WTC11 (cell line): ENCODE results near the gene IGFL4. TPM values are rescaled to one million over a fixed set of nuclear protein-coding genes. Genes with fewer than 3 reads are reported as not detected.

Source experiments
- ATAC-seq: fragments of 200-7000 bp; cut with Tn5 transposase; 2 replicates; pipeline ENCODE4 v1.10.0; 2021; ENCODE audit warnings: mild to moderate bottlenecking, moderate library complexity
- CTCF ChIA-PET: fragments of 300-600 bp; sonication (Branson Sonifier 250); formaldehyde crosslinking; loops from one replicate; lab custom pipeline; 2021; ENCODE audit warnings: antibody characterized with exemption; lab: Charles Lee
- POLR2A ChIA-PET: fragments of 350-600 bp; sonication (Branson Sonifier 250); formaldehyde crosslinking; loops from one replicate; lab custom pipeline; 2021; ENCODE audit warnings: antibody characterized with exemption; lab: Charles Lee
- DNase-seq: peaks from one replicate; pipeline ENCODE4 v3.0.0; 2021; ENCODE audit warnings: low spot score
- H3K27ac Mint-ChIP-seq: 2 replicates; pipeline ENCODE4 v1.8.0; 2021; ENCODE audit warnings: mixed read lengths
- H3K27me3 Mint-ChIP-seq: 2 replicates; pipeline ENCODE4 v1.8.0; 2021; ENCODE audit warnings: low read depth, mild to moderate bottlenecking, moderate library complexity, mixed read lengths
- H3K36me3 Mint-ChIP-seq: 2 replicates; pipeline ENCODE4 v1.8.0; 2021; ENCODE audit warnings: mixed read lengths
- H3K4me1 Mint-ChIP-seq: 2 replicates; pipeline ENCODE4 v1.8.0; 2022; ENCODE audit warnings: mixed read lengths
- H3K4me3 Mint-ChIP-seq: 2 replicates; pipeline ENCODE4 v1.8.0; 2021; ENCODE audit warnings: mild to moderate bottlenecking, moderate library complexity, mixed read lengths
- H3K9me3 Mint-ChIP-seq: 2 replicates; pipeline ENCODE4 v1.8.0; 2021; ENCODE audit warnings: mixed read lengths
- CTCF ChIP-seq: fragments of 200-600 bp; IDR thresholded peaks from 2 replicates; pipeline ENCODE4 v1.8.0; 2022; ENCODE audit warnings: antibody characterized with exemption
- EMX1 ChIP-seq: fragments of 250-450 bp; sonication (Bioruptor Pico); IDR thresholded peaks from 2 replicates; pipeline ENCODE4 v1.8.0; 2021; ENCODE audit warnings: mild to moderate bottlenecking
- GTF2I ChIP-seq: fragments of 250-450 bp; sonication (Bioruptor Pico); conservative IDR thresholded peaks from 2 replicates; pipeline ENCODE4 v1.4.0; 2021; ENCODE audit warnings: mild to moderate bottlenecking
- NFATC4 ChIP-seq: fragments of 250-450 bp; sonication (Bioruptor Pico); IDR thresholded peaks from 2 replicates; pipeline ENCODE4 v1.9.0; 2021; ENCODE audit warnings: mild to moderate bottlenecking
- NFE2L1 ChIP-seq: sonication (generic); formaldehyde crosslinking; IDR thresholded peaks from 2 replicates; pipeline ENCODE4 v1.8.1; 2023; ENCODE audit warnings: missing genetic modification reagents
- NFYB ChIP-seq: sonication (generic); formaldehyde crosslinking; conservative IDR thresholded peaks from 2 replicates; pipeline ENCODE4 v1.8.0; 2022; ENCODE audit warnings: low read depth, missing genetic modification reagents
- NR1H2 ChIP-seq: sonication (generic); formaldehyde crosslinking; IDR thresholded peaks from 2 replicates; pipeline ENCODE4 v1.9.0; 2021; ENCODE audit warnings: mild to moderate bottlenecking, moderate library complexity, missing genetic modification reagents
- PRDM15 ChIP-seq: sonication (generic); formaldehyde crosslinking; IDR thresholded peaks from 2 replicates; pipeline ENCODE4 v1.8.0; 2022; ENCODE audit warnings: missing genetic modification reagents
- SMAD3 ChIP-seq: sonication (generic); formaldehyde crosslinking; IDR thresholded peaks from 2 replicates; pipeline ENCODE4 v1.8.0; 2022; ENCODE audit warnings: missing genetic modification reagents, mild to moderate bottlenecking, borderline replicate concordance
- SMAD4 ChIP-seq: sonication (generic); formaldehyde crosslinking; IDR thresholded peaks from 2 replicates; pipeline ENCODE4 v1.8.0; 2022; ENCODE audit warnings: mild to moderate bottlenecking, missing genetic modification reagents
- SP1 ChIP-seq: sonication (generic); formaldehyde crosslinking; conservative IDR thresholded peaks from 2 replicates; pipeline ENCODE4 v1.8.1; 2022; ENCODE audit warnings: missing genetic modification reagents
- ZBTB21 ChIP-seq: sonication (generic); formaldehyde crosslinking; IDR thresholded peaks from 2 replicates; pipeline ENCODE4 v1.8.1; 2023; ENCODE audit warnings: mild to moderate bottlenecking, missing genetic modification reagents, borderline replicate concordance
- ZNF423 ChIP-seq: fragments of 250-450 bp; sonication (Bioruptor Pico); IDR thresholded peaks from 2 replicates; pipeline ENCODE4 v2.1.2; 2022; ENCODE audit warnings: mild to moderate bottlenecking, moderate library complexity
- ZNF512 ChIP-seq: sonication (generic); formaldehyde crosslinking; IDR thresholded peaks from 2 replicates; pipeline ENCODE4 v1.8.1; 2022; ENCODE audit warnings: missing genetic modification reagents, borderline replicate concordance
- ZNF671 ChIP-seq: fragments of 250-450 bp; sonication (Bioruptor Pico); IDR thresholded peaks from 2 replicates; pipeline ENCODE4 v1.8.0; 2021; ENCODE audit warnings: mild to moderate bottlenecking
- total RNA-seq: library from RNA; stranded (reverse); gene quantifications from 3 replicates; pipeline ENCODE4 v1.2.3, GENCODE V29; 2021
- TF ChIP-seq, protein P1 (sequence below): sonication (generic); formaldehyde crosslinking; IDR thresholded peaks from 2 replicates; pipeline ENCODE4 v1.8.0; 2022; ENCODE audit warnings: mild to moderate bottlenecking, missing genetic modification reagents
- TF ChIP-seq, protein P2 (sequence below): fragments of 250-450 bp; sonication (Bioruptor Pico); conservative IDR thresholded peaks from 2 replicates; pipeline ENCODE4 v1.9.0; 2021; ENCODE audit warnings: mild to moderate bottlenecking

IGFL4 gene
- total RNA-seq, 1 experiment from 2014 or later: 0.20 TPM

DNA sequence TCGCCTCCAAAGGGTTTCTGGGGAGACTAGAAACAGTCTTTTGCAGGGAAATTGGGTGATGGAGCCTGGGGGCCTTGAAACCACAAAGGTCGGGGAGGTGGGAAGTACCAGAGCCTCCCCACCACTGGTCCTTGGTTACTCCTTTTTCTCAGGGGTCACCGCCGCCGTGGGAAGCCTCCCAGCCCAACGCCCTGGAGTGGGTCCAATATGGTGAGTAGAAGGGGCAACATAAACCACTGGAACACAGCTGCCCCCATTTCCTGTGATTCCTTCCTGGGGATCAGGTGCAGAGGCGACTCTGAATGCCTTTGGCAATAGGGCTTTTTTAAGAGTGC lies 23.7 kb downstream of the IGFL4 start (continued):
- TF ChIP-seq ZNF671 (CRISPR knock-in tag): no peak
- no peak for TF ChIP-seq NR1H2
- no peak for TF ChIP-seq GTF2I
- no peak for TF ChIP-seq NFATC4 (CRISPR knock-in tag)
- TF ChIP-seq NFYB (CRISPR knock-in tag): no peak
- TF ChIP-seq, protein P1, sequence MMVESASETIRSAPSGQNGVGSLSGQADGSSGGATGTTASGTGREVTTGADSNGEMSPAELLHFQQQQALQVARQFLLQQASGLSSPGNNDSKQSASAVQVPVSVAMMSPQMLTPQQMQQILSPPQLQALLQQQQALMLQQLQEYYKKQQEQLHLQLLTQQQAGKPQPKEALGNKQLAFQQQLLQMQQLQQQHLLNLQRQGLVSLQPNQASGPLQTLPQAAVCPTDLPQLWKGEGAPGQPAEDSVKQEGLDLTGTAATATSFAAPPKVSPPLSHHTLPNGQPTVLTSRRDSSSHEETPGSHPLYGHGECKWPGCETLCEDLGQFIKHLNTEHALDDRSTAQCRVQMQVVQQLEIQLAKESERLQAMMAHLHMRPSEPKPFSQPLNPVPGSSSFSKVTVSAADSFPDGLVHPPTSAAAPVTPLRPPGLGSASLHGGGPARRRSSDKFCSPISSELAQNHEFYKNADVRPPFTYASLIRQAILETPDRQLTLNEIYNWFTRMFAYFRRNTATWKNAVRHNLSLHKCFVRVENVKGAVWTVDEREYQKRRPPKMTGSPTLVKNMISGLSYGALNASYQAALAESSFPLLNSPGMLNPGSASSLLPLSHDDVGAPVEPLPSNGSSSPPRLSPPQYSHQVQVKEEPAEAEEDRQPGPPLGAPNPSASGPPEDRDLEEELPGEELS (CRISPR knock-in tag): no peak
- TF ChIP-seq PRDM15: no peak
- TF ChIP-seq, protein P2, sequence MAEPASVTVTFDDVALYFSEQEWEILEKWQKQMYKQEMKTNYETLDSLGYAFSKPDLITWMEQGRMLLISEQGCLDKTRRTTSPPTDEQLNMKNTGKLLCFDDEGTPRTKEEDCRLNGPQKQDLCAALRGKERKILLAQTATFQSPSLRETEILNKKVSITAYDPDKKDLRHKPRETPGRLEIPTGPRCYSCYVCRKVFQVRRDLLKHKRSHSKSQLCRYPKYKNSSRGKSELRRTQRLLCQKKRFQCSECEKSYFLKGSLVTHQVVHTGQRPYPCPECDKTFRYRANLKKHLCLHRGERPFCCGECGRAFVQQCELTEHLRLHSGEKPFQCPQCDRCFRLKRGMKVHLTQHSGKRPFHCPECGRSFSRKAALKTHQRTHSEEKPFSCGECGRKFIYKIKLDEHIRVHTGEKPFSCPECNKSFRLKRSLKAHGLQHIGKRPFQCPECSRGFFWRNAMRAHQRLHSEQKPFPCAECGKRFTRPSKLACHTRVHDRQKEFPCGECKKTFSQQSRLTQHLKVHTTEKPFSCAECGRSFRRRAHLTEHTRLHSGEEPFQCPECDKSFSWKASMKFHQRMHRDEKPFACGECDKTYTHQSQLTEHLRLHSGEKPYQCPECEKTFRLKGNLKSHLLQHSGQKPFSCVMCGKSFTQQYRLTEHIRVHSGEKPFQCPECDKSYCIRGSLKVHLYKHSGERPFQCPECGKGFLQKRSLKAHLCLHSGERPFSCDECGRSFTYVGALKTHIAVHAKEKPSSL: no peak
- no peak for TF ChIP-seq ZNF423
- no peak for TF ChIP-seq SMAD4 (CRISPR knock-in tag)
- no peak for TF ChIP-seq SMAD3 (CRISPR knock-in tag)

DNA sequence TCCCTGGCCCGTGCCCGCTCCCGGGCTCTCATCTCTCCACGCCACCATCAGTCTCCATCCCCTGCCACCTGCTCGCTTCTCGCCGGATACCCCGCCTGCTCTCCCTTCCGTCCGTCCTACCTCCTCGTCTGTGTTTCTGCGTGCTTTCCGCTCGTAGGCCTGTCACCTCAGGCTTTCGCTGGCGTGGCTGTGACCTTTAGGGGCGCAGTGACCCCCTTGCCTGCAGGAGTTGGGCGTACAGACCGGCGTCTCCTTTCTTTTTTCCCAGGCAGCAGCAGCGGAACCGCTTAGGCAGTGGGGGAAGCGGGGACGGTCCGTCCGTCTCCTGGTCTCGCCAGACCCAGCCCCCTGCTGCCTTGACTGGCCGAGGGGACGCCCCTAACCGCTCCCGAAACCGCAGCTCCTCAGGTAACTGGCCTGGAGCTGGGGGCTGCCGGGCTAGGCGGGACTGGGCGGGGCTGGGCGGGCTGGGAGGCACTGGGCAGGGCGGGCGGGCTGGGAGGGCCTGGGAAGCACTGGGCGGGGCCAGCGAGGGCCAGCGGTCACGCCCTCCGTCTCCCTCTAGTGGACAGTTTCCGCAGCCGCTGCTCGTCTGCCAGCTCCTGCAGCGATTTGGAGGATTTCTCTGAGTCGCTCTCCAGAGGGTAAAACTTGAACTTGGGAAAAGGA lies 24.2 kb downstream of the IGFL4 start:
- peak overlapping the region; percentile 45; the same call in 1 of the 2 replicates for H3K27ac Mint-ChIP-seq
- ChIA-PET CTCF (interaction anchor here (0.5 to 6.3 kb wide), 48 partner anchors 11 to 623 kb away, joined by 3 to 76 read pairs (median 4); partner anchors contain the start of genes CCDC61, FOXA3, IRF2BP1 and MYPOP), POLR2A (interaction anchor here (0.6 to 1.2 kb wide), 6 partner anchors 56 to 1168 kb away, joined by 3 to 7 read pairs (median 4); no protein-coding TSS in a partner anchor)
- DNase-seq (peak; percentile 89), ATAC-seq (peak; percentile 66)
- H3K27me3 Mint-ChIP-seq: peaks cover 31% of the 10 kb centered on the region
- TF ChIP-seq ZNF512 (CRISPR knock-in tag): no peak
- no peak for TF ChIP-seq EMX1
- TF ChIP-seq ZBTB21 (CRISPR knock-in tag): peak; percentile 50; the same call in 1 of the 2 replicates
- peak; percentile 81 for TF ChIP-seq CTCF
- TF ChIP-seq SP1 (CRISPR knock-in tag): peak; percentile 70; the same call in 1 of the 2 replicates
- peak; percentile 44; the same call in 1 of the 2 replicates for TF ChIP-seq NFE2L1 (CRISPR knock-in tag)
- H3K4me3 Mint-ChIP-seq: peak overlapping the region; percentile 87
- no peaks in the 10 kb centered on the region for H3K9me3 Mint-ChIP-seq
- H3K4me1 Mint-ChIP-seq: peaks cover 21% of the 10 kb centered on the region
- no peaks in the 10 kb centered on the region for H3K36me3 Mint-ChIP-seq
